GM18909 (cell line): ENCODE results near the gene SMIM8.

Source experiments
- ATAC-seq: cut with Tn5 transposase; IDR thresholded peaks from one replicate; pipeline ENCODE4 v1.9.1; 2021; ENCODE audit warnings: mild to moderate bottlenecking; ENCODE audit not compliant: unreplicated experiment, poor library complexity

Gene SMIM8

DNA sequence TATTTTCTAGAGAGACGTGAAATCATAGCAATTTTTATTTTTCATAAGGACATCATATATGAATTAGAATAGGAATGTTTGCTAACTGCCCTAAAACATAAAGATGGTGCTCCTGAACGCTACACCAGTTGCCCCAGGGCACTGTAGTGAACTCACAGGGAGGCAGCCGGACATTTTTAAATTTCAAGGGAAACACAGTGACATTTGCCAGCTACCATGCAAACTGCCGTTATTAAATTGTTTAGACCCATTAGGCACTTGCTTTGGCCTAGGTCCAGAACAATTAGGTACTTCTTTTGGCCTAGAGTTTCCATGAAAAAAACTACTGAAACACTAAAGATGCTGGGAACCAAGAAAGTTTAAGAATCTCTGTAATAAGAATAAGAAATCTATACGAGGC, 60.5 kb downstream of the SMIM8 start:
- no peak for ATAC-seq

DNA sequence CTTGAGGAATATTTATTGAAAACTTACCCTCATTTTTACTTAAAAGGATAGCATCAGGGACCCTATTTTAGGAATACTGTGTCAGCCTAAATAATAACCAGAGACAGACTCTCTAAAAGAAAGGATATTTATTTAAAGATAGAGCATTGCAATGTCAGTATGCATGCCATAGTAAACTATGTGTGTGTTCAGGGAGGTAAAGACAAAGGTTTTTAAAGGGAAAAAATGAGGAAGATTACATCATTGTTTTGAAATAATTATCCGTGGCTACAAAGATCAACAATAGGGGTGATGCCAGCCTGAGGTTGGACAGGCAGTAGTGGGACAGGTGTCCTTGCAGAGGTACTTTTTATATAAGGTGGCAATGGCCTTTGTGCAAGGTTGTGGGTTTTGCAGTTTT, 61.6 kb downstream of the SMIM8 start:
- no peak for ATAC-seq

DNA sequence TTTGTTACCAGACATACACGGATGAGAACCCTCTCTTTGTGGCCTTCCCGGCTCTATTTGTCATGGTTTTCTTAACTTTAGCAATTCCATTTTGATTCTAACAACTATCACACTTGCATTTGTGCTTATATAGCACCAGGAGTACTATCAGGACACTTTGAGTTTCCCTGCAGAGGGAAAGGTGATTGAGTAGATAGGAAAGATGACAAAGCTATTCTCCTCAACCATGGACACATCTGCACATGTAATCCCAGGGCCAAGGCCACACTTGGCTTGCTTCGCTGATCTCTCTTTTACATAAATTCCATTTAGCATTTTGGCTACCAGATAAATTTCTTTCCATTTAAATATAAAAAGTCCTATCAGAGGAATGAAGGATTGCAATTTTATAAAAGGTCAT, 62.1 kb downstream of the SMIM8 start:
- ATAC-seq, result no peak

DNA sequence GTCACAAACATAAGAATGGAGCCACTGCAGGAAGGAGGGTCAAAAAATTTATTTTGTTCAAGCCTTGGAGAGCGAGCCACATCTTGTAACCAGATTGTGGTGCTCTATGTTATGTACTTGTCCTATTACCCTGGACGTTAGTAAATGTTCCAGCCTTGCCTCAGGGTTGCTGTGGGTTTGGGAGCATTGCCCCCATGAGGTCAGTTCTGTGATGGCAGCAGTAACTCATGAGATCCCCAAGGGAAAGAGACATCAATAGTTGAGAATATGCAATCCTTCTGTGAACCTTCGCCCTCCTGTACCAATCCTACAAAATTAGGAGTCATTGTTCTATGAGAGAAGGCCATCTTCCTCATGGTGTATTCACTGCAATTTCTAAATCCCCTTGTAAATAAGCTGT, 68.9 kb downstream of the SMIM8 start:
- no peak for ATAC-seq
